ENCODE data around the gene PCDHGB6. TPM values are rescaled to one million over a fixed set of nuclear protein-coding genes. Genes with fewer than 3 reads are reported as not detected.
"Not testable (repeated sequence)": the region's sequence is repeated elsewhere in the genome, so short reads cannot be mapped to it uniquely, and the experiment has no call there.

Gene PCDHGB6
- total RNA-seq, 1 donor from 2014 or later: 11.6 TPM

DNA sequence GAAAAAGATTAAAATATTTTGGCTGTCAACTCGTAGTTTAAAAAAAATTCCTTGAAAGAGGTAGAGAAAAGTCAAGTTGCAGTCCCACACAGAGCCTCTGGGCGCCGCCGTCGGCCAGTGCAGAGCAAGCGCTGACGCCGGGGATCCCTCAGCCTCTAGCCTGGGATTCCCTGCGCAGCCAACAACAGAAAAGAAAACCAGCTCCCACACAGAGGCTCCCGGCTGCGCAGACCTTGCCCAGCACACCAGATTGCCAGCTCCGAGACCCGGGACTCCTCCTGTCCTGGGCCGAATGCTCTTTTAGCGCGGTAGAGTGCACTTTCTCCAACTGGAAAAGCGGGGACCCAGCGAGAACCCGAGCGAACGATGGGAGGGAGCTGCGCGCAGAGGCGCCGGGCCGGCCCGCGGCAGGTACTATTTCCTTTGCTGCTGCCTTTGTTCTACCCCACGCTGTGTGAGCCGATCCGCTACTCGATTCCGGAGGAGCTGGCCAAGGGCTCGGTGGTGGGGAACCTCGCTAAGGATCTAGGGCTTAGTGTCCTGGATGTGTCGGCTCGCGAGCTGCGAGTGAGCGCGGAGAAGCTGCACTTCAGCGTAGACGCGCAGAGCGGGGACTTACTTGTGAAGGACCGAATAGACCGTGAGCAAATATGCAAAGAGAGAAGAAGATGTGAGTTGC is 9.8 kb downstream of the PCDHGB6 start, which contains the start of gene PCDHGB7:
Gene PCDHGB7 (plus strand): TSS at position 184 of the 679 bp plus-strand sequence. CDS start 183 bp downstream, at position 367.
- DNase-seq (ENCODE audit: low spot score): peak; percentile 62

- no peak for DNase-seq (ENCODE audit: low spot score)
Measured at GRCh38 chr5:141419074-141419880, 11.5 kb downstream of the PCDHGB6 start.

- DNase-seq (ENCODE audit: low spot score): no peak
Measured at GRCh38 chr5:141420855-141421488, 13.2 kb downstream of the PCDHGB6 start, which contains the start of gene PCDHGA11. PCDHGA11 (plus strand) TSS chr5:141421051; CDS start chr5:141421228, 177 bp downstream.

DNA sequence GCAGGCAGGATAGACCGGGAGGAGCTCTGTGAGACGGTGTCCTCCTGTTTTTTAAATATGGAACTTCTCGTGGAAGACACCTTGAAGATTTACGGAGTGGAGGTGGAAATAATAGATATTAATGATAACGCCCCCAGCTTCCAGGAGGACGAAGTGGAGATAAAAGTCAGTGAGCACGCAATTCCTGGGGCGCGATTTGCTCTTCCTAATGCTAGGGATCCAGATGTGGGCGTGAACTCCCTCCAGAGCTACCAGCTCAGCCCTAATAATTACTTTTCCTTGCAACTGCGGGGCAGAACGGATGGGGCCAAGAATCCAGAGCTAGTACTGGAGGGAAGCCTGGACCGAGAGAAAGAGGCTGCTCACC is 13.7 kb downstream of the PCDHGB6 start:
- no peak for DNase-seq (ENCODE audit: low spot score)

DNA sequence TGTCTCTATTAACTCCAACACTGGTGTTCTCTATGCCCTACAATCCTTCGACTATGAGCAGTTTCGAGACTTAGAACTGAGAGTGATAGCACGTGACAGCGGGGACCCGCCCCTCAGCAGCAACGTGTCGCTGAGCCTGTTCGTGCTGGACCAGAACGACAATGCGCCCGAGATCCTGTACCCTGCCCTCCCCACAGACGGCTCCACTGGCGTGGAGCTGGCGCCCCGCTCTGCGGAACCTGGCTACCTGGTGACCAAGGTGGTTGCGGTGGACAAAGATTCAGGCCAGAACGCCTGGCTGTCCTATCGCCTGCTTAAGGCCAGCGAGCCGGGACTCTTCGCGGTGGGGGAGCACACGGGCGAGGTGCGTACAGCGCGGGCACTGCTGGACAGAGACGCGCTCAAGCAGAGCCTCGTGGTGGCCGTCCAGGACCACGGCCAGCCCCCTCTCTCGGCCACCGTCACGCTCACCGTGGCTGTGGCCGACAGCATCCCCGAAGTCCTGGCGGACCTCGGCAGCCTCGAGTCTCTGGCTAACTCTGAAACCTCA is 15.0 kb downstream of the PCDHGB6 start:
- no peak for DNase-seq (ENCODE audit: low spot score)

DNA sequence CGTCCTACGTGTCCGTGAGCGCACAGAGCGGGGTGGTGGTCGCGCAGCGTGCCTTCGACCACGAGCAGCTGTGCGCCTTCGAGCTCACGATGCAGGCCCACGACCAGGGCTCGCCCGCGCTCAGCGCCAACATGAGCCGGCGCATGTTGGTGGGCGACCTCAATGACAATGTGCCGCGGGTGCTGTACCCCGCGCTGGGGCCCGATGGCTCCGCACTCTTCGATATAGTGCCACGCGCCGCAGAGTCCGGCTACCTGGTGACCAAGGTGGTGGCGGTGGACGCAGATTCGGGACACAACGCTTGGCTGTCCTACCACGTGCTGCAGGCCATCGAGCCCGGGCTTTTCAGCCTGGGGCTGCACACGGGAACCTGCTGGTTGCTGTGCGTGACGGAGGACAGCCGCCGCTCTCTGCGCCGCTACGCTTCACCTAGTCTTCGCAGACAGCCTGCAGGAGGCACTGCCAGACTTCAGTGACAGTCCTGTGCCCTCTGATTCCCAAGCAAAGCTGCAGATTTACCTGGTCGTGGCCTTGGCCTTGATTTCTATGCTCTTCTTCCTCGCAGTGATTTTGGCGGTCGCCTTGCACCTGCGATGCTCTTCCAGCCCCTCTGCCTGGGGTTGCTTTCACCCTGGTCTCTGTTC is 20.1 kb downstream of the PCDHGB6 start:
- DNase-seq (ENCODE audit: low spot score): no peak

DNA sequence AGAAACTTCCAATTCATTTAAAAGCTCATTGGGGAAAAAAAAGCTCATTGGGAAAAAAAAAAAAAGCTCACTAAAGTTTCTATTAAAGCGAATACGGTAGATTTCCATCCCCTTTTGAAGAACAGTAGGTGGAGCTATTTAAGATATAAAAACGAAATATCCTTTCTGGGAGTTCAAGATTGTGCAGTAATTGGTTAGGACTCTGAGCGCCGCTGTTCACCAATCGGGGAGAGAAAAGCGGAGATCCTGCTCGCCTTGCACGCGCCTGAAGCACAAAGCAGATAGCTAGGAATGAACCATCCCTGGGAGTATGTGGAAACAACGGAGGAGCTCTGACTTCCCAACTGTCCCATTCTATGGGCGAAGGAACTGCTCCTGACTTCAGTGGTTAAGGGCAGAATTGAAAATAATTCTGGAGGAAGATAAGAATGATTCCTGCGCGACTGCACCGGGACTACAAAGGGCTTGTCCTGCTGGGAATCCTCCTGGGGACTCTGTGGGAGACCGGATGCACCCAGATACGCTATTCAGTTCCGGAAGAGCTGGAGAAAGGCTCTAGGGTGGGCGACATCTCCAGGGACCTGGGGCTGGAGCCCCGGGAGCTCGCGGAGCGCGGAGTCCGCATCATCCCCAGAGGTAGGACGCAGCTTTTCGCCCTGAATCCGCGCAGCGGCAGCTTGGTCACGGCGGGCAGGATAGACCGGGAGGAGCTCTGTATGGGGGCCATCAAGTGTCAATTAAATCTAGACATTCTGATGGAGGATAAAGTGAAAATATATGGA is 22.7 kb downstream of the PCDHGB6 start, which contains the start of gene PCDHGA12:
Gene PCDHGA12 (plus strand): TSS at position 176 of the 782 bp plus-strand sequence. CDS start 253 bp downstream, at position 429.
- peak; percentile 57 for DNase-seq (ENCODE audit: low spot score)

GRCh38 chr5:141431286-141431685 is 23.5 kb downstream of the PCDHGB6 start:
- DNase-seq (ENCODE audit: low spot score): no peak

DNA sequence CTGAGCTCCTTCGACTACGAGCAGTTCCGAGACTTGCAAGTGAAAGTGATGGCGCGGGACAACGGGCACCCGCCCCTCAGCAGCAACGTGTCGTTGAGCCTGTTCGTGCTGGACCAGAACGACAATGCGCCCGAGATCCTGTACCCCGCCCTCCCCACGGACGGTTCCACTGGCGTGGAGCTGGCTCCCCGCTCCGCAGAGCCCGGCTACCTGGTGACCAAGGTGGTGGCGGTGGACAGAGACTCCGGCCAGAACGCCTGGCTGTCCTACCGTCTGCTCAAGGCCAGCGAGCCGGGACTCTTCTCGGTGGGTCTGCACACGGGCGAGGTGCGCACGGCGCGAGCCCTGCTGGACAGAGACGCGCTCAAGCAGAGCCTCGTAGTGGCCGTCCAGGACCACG is 24.5 kb downstream of the PCDHGB6 start:
- not testable (repeated sequence) for DNase-seq (ENCODE audit: low spot score)

DNA sequence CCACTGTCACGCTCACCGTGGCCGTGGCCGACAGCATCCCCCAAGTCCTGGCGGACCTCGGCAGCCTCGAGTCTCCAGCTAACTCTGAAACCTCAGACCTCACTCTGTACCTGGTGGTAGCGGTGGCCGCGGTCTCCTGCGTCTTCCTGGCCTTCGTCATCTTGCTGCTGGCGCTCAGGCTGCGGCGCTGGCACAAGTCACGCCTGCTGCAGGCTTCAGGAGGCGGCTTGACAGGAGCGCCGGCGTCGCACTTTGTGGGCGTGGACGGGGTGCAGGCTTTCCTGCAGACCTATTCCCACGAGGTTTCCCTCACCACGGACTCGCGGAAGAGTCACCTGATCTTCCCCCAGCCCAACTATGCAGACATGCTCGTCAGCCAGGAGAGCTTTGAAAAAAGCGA is 24.9 kb downstream of the PCDHGB6 start:
- DNase-seq (ENCODE audit: low spot score): not testable (repeated sequence)

DNA sequence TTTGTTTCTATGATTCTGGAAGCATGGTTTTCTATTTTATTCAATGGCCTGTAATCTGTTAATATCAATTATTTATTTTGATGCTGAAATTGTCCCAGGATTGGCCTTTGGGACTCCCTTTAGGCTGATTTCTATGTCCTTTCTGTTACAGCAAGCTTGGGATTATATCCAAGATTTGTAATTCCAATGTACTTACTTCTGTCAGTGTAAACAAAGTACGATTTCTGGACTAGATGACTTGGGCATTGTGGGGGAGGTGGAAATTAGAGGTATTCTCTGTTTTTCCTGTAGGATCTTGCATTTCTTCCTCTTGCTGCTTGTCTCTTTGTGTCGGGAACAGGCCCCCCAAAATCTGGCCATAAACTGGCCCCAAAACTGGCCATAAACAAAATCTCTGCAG is 26.2 kb downstream of the PCDHGB6 start:
- no peak for DNase-seq (ENCODE audit: low spot score)

DNA sequence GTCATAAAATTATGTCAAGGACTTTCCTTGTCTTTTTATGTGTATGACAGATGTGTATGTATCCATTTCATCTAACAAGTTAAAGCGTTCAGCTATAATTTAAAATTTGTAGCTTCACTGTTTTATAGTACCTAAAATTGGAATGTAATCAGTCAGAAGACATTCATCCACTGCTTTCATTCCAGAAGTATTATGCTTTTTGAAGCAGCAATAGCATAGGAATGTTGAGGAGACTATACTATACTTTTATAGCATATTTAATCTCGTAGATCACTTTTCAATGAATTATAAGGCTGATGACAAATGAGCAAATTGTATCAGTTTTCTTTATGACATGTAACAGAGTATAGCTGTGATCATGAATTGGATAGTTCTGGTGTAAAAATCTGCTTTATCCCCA is 29.4 kb downstream of the PCDHGB6 start:
- no peak for DNase-seq (ENCODE audit: low spot score)

- no peak for DNase-seq (ENCODE audit: low spot score)
Measured at GRCh38 chr5:141439411-141440141, 31.8 kb downstream of the PCDHGB6 start.

DNA sequence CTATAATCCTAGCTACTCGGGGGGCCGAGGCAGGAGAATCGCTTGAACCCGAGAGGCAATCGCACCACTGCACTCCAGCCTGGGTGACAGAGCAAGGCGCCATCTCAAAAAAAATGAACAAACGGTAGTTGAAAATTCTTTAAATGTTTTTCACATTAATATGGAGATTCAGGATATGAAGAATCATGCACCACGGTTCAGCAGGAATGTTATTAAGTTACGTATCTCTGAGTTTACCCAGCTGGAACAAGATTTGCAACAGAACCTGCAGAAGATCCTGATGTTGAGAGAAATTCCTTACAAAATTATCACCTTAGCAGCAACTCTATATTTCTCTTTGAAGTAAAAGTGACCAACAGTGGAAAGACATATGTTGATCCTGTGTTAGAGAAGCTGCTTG is 32.5 kb downstream of the PCDHGB6 start:
- DNase-seq (ENCODE audit: low spot score): no peak

DNA sequence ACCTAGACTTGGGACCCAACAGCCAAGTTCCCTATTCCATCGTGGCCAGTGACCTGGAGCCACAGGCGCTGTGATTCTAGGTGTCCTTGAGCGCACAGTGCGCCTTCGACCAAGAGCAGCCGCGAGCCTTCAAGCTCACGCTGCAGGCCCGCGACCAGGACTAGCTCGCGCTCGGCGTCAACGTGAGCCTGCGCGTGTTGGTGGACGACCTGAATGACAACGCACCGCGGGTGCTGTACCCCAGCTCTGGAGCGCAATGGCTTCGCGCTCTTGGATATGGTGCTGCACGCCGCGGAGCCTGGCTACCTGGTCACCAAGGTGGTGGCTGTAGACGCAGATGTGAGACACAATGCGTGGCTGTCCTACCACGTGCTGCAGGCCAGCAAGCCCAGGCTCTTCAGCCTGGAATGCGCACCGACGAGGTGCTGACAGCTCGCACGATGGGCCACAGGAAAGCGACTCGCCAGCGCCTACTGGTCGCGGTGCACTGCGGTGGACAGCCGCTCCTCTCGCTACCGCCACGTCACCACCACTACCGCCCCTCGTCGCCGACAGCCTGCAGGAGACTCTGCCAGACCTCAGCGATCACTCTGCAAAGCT is 33.9 kb downstream of the PCDHGB6 start:
- no peak for DNase-seq (ENCODE audit: low spot score)

Data from mucosa of gallbladder (tissue), 1 donor.